Parathyroid adenoma (tissue), 2 donors: ENCODE data around the gene EXOSC10.

Experiments
- H2AFZ ChIP-seq: fragments of 300-600 bp; sonication (generic); one replicate; pipeline ENCODE4 v1.7.0; 2017; ENCODE audit warnings: antibody characterized with exemption, mild to moderate bottlenecking
- H3K27ac ChIP-seq: fragments of 300-600 bp; sonication (generic); one replicate; pipeline ENCODE4 v1.7.0; 2017
- H3K27me3 ChIP-seq: fragments of 300-600 bp; sonication (generic); one replicate; pipeline ENCODE4 v1.7.0; 2017; ENCODE audit warnings: low read length; ENCODE audit not compliant: control insufficient read depth, insufficient read depth
- H3K36me3 ChIP-seq: fragments of 300-600 bp; sonication (generic); one replicate; pipeline ENCODE4 v1.7.0; 2017; ENCODE audit warnings: low read length; ENCODE audit not compliant: control insufficient read depth, insufficient read depth
- H3K4me1 ChIP-seq: fragments of 300-600 bp; sonication (generic); one replicate; pipeline ENCODE4 v1.7.0; 2017; ENCODE audit warnings: control low read depth
- H3K4me2 ChIP-seq: fragments of 300-600 bp; sonication (generic); one replicate; pipeline ENCODE4 v1.7.0; 2017; ENCODE audit warnings: low read length
- H3K4me3 ChIP-seq: fragments of 300-600 bp; sonication (generic); one replicate; pipeline ENCODE4 v1.7.0; 2017; ENCODE audit warnings: low read depth, low read length
- H3K79me2 ChIP-seq: fragments of 300-600 bp; sonication (generic); one replicate; pipeline ENCODE4 v1.7.0; 2017; ENCODE audit warnings: control low read depth
- H3K9ac ChIP-seq: fragments of 300-600 bp; sonication (generic); one replicate; pipeline ENCODE4 v1.7.0; 2017; ENCODE audit warnings: mild to moderate bottlenecking
- H3K9me3 ChIP-seq: fragments of 300-600 bp; sonication (generic); one replicate; pipeline ENCODE4 v1.7.0; 2017; ENCODE audit warnings: low read length; ENCODE audit not compliant: control insufficient read depth
- TF ChIP-seq, protein P1 (sequence below): fragments of 300-600 bp; sonication (generic); IDR thresholded peaks from one replicate; pipeline ENCODE4 v1.7.0; 2017; ENCODE audit warnings: antibody characterized with exemption, mild to moderate bottlenecking
- donor health status: primary hyperparathyroidism.

EXOSC10 gene

DNA sequence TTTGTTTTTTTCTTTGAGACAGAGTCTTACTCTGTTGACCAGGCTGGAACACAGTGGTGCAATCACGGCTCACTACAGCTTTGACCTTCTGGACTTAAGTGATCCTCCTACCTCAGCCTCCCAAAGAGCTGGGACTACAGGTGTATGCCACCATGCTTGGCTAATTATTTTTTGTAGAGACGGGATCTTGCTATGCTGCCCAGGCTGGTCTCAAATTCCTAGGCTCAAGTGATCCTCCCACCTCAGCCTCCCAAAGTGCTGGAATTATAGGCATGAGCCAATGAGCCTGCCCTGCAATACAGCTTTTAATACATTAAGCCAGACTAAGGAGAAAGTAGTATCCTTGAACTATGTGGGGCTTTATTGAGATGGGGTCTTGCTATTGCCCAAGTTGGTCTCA, 16.6 kb upstream of the EXOSC10 start:
- no peaks in the 10 kb centered on the region for H3K79me2 ChIP-seq
- no peaks in the 10 kb centered on the region for H3K4me1 ChIP-seq
- TF ChIP-seq, protein P1, sequence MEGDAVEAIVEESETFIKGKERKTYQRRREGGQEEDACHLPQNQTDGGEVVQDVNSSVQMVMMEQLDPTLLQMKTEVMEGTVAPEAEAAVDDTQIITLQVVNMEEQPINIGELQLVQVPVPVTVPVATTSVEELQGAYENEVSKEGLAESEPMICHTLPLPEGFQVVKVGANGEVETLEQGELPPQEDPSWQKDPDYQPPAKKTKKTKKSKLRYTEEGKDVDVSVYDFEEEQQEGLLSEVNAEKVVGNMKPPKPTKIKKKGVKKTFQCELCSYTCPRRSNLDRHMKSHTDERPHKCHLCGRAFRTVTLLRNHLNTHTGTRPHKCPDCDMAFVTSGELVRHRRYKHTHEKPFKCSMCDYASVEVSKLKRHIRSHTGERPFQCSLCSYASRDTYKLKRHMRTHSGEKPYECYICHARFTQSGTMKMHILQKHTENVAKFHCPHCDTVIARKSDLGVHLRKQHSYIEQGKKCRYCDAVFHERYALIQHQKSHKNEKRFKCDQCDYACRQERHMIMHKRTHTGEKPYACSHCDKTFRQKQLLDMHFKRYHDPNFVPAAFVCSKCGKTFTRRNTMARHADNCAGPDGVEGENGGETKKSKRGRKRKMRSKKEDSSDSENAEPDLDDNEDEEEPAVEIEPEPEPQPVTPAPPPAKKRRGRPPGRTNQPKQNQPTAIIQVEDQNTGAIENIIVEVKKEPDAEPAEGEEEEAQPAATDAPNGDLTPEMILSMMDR = no peak
- H3K36me3 ChIP-seq = no peaks in the 10 kb centered on the region
- H3K27me3 ChIP-seq = no peaks in the 10 kb centered on the region
- no peak overlapping the region for H2AFZ ChIP-seq
- no peaks in the 10 kb centered on the region for H3K9me3 ChIP-seq
- H3K27ac ChIP-seq = no peak overlapping the region
- H3K4me3 ChIP-seq = no peak overlapping the region
- no peak overlapping the region for H3K4me2 ChIP-seq
- H3K9ac ChIP-seq = no peak overlapping the region

DNA sequence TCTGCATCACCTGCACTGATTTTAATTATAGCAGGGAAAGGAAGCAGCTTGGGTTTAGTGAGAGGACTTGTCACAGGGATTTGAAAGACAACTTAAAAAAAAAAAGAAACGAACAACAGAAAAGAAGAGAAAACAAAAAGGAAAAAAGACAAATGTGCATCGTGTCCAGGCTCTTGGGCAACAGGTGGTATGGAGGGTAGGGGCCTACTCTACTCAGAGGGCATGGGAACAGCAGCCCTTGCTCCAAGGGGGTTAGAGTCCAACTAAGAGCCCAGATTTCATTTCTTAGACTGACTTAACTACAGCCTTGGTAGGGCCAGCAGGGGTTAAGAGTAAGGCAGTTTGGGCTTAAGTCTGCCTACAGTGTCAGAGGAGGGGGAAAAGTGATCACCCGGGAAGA, 15.3 kb upstream of the EXOSC10 start:
- no peak overlapping the region for H3K9ac ChIP-seq
- no peaks in the 10 kb centered on the region for H3K4me1 ChIP-seq
- no peak overlapping the region for H3K4me3 ChIP-seq
- no peak overlapping the region for H3K27ac ChIP-seq
- no peaks in the 10 kb centered on the region for H3K36me3 ChIP-seq
- no peaks in the 10 kb centered on the region for H3K27me3 ChIP-seq
- no peaks in the 10 kb centered on the region for H3K79me2 ChIP-seq
- TF ChIP-seq, protein P1 = no peak
- H2AFZ ChIP-seq = no peak overlapping the region
- no peaks in the 10 kb centered on the region for H3K9me3 ChIP-seq
- H3K4me2 ChIP-seq = no peak overlapping the region

- H3K27me3 ChIP-seq = no peaks in the 10 kb centered on the region
- no peaks in the 10 kb centered on the region for H3K36me3 ChIP-seq
- no peak overlapping the region for H3K4me2 ChIP-seq
- no peak overlapping the region for H2AFZ ChIP-seq
- H3K4me1 ChIP-seq = no peaks in the 10 kb centered on the region
- TF ChIP-seq, protein P1 = no peak
- no peaks in the 10 kb centered on the region for H3K79me2 ChIP-seq
- H3K4me3 ChIP-seq = no peak overlapping the region
- H3K9ac ChIP-seq = no peak overlapping the region
- H3K9me3 ChIP-seq = no peaks in the 10 kb centered on the region
- H3K27ac ChIP-seq = no peak overlapping the region
Measured at GRCh38 chr1:11109047-11109760, 9.5 kb upstream of the EXOSC10 start.

GRCh38 chr1:11107599-11107998, 7.9 kb upstream of the EXOSC10 start:
- Histone ChIP-seq H3K79me2 (no peaks in the 10 kb centered on the region), H3K27me3 (no peaks in the 10 kb centered on the region), H3K27ac (no peak overlapping the region), H3K4me1 (no peaks in the 10 kb centered on the region), H3K4me2 (no peak overlapping the region), H3K9me3 (no peaks in the 10 kb centered on the region), H3K4me3 (no peak overlapping the region), H3K9ac (no peak overlapping the region), H3K36me3 (no peaks in the 10 kb centered on the region), H2AFZ (no peak overlapping the region)
- TF ChIP-seq, protein P1 = no peak

- no peaks in the 10 kb centered on the region for H3K4me1 ChIP-seq
- H3K9ac ChIP-seq = no peak overlapping the region
- no peak overlapping the region for H2AFZ ChIP-seq
- no peaks in the 10 kb centered on the region for H3K27me3 ChIP-seq
- no peak overlapping the region for H3K4me3 ChIP-seq
- TF ChIP-seq, protein P1 = no peak
- H3K36me3 ChIP-seq = no peaks in the 10 kb centered on the region
- H3K9me3 ChIP-seq = no peaks in the 10 kb centered on the region
- H3K4me2 ChIP-seq = no peak overlapping the region
- H3K79me2 ChIP-seq = no peaks in the 10 kb centered on the region
- no peak overlapping the region for H3K27ac ChIP-seq
Measured at GRCh38 chr1:11105586-11105985, 5.9 kb upstream of the EXOSC10 start.
